ENCODE data around the gene CHPF2.

Gene CHPF2

DNA sequence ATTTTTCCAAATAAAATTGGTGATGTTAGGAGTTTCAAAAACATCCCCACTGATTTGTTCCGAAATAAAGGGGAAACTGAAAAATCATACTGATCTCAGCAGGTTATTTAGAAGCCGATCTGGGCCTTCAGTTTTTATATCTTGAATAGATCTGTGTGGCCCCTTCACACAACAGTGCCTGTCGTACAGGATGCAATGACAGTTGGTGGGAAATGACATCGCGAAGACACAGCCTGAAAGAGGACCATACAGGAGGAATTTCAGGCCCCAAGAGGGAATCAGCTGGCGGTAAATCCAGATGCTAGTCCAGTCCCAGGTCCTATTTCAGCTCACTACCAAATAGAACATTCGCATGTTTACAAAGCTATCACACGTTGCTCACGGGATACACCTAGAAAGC is 25.0 kb upstream of the CHPF2 start:
- DNase-seq, result no peak

GRCh38 chr7:151207804-151208203 is 24.5 kb upstream of the CHPF2 start:
- no peak for DNase-seq

DNA sequence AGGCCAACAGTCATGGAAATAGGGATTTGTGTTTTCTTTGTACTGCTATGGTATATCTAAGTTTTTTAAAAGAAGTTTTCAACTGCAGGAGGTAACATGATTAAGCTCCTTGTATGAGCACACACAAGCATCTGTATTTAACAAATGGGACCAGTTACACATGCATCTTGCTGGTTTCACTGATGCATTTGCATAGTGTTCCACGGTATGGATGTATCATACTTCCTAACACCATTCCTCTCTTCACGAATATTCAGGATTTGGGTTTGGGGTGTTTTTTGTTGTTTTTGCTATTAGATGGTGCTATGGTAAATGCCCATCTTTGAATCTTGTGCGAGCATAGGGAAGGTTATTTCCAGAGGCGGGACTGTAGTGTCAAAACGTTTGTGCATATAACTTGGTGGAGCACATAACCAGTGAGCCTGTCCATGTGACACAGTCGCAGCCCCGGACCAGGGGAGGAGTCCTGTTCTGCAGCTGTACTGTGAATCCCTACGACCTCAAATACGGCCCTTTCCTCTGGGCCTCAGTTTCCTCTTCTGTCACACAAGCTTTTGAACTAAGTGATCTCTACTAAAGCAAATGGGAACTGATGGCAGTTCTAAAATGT is 23.9 kb upstream of the CHPF2 start:
- no peak for DNase-seq

- no peak for DNase-seq
Measured at GRCh38 chr7:151209588-151209987, 22.7 kb upstream of the CHPF2 start.

DNA sequence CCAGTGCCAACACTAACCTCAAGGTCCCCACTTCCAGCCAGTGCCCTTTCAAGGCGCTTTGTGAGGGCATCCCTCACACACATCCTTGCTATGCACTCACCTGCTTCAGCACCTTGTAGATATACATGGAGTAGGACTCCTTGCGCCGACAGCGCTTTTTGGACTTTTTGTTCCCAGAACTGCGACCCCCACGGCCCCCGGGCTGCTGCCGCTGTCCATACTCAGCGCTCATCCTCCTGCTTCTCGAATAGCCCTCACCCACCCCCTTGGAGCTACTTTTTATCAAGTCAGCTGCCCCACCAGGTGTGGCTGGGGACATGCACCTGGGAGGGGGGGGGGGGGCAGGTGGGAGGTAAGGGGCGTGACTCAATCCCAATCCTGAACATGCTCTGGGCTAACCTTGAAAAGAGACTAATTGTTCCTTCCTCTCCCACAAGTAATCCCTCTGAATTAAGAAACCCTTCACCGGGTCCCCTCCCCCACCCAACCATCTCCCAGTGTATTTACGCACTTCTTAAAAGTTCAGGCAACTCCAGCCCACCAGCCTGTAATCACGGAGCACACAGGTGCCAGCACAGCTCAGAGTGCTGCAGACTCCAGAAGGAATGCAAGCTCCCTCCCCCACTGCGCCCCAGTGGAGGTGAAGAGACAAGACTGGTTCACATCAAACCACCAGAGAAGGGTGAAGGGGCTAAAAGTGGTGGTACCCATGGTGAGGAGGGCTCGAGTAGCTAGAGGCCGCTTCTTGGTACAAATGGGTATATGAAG is 22.0 kb upstream of the CHPF2 start, which contains the start of gene H2BK1:
Gene H2BK1 (minus strand): TSS at position 402 of the 768 bp plus-strand sequence. CDS start 170 bp downstream, at position 232.
- DNase-seq, result no peak

DNA sequence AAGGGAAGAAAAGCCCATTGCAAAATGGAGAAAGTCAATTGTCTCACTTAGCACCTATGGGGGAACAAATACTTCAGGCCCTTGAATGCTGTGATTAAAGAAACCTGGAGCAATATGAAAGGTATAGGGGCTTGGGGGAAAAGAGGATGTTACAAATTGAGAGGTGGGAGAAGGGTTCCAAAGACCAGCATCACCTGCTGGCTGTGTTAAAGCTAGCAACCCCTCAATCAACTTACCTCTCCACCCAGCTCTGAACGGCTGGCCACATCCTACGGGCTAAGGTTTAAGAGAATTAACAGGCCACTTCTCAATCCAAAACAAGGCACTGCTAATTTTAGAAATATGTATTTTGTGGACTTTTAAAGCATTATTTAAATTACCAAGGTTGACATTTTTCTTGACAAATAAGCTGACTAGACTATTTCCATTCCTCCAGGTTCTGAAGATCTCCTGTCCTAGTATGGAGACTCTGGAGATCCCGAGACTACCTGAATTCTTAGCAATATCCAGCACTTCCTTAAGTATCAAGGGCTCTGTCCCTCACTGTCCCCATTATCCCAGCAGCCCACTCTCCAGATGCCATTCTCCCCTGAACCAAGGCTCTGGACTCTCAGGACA is 21.0 kb upstream of the CHPF2 start:
- no peak for DNase-seq

DNA sequence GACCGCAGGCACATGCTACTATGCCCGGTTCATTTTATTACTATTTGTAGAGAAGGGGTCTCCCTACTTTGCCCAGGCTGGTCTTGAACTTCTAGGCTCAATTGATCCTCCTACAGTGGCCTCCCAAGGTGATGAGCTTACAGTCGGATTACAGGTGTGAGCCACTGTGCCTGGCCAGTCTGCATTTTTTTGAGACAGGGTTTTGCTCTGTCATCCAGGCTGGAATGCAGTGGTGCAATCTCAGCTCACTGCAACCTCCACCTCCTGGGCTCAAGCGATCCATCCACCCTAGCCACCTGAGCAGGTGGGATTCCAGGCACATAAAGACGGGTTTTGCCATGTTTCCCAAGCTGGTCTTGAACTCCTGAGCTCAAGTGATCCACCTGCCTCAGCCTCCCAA is 19.7 kb upstream of the CHPF2 start:
- DNase-seq, result no peak

DNA sequence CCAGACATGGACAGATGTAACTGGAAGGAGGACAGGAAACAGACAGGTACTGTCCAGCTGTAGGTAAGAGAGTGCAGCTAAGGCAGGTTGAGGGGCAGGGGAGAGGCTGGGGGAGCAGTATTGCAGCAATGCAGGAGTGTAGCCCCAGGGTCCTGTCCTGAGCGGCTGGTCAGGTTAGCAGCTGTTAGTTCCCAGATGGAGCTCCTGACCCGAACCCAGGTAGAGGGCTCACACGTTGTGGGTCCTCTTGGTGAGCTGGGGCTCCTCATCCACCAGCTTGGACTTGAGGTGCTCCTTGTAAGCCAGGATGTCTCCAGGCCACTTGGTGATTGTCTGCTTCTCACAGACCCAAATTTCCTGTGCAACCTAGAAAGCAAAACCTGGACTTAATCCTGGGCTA is 18.5 kb upstream of the CHPF2 start:
- DNase-seq, result no peak

- no peak for DNase-seq
Measured at GRCh38 chr7:151215396-151215795, 16.9 kb upstream of the CHPF2 start.

DNA sequence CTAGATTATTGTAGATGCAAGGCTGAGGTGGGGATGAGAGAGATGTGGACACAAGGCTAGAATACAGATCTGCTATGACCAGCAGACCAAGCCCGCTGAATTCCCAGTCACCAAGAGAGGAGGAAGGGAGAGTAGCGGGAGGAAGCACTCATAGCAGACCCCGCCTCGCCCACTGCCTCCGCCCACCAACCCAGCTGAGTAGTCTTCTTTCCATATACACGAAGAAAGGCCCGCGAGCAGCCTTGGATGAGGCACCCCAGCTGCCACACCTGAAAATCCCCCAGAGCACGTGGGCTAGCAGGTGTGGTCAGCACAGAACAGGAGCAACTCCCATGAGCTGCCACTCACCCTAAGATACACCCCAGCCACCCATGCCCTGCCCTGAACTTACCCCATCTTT is 14.1 kb upstream of the CHPF2 start:
- no peak for DNase-seq

- no peak for DNase-seq
Measured at GRCh38 chr7:151223728-151224127, 8.6 kb upstream of the CHPF2 start.

DNA sequence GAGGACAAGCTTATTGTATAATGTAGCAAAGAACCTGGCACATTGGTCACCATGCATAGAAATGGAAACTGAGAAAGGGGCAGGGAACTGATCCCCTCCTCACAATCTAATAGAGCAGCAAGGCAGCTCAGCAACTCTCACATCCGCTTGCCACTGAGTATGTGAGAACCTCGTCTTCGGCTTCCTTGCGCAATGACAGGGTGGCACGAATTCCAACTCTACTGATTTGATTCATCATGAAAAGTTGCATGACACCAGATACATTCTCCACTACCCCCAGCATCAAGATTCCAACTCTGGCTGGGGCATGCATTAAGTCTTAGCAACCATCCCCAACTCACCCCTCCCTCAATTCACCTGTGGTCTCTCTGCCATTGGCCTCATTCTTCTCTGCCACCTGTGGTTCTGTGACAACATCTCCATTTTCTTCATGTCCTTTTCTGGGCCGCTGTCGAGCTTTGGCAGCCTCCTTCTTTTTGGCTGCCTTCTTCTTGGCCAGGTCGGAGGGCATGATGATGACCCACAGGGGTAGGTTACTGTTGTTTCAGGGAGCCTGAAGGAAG is 6.3 kb upstream of the CHPF2 start:
- DNase-seq, result no peak

DNA sequence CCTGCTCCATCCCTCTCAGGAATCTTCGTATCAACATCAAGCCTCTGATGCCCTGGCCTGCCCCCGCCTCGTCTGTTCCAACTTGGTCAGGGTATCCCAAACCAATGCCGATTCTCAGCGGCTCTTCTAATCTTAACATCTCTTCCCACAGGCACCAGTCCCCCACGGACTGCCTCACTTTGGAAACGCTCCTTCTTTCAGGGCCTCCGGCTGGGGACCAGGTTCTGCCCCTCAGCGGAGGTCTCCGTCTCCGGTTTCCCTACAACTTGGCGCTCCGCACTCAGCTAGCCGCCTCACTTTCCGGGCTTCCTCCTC is 5.8 kb upstream of the CHPF2 start:
- no peak for DNase-seq

DNA sequence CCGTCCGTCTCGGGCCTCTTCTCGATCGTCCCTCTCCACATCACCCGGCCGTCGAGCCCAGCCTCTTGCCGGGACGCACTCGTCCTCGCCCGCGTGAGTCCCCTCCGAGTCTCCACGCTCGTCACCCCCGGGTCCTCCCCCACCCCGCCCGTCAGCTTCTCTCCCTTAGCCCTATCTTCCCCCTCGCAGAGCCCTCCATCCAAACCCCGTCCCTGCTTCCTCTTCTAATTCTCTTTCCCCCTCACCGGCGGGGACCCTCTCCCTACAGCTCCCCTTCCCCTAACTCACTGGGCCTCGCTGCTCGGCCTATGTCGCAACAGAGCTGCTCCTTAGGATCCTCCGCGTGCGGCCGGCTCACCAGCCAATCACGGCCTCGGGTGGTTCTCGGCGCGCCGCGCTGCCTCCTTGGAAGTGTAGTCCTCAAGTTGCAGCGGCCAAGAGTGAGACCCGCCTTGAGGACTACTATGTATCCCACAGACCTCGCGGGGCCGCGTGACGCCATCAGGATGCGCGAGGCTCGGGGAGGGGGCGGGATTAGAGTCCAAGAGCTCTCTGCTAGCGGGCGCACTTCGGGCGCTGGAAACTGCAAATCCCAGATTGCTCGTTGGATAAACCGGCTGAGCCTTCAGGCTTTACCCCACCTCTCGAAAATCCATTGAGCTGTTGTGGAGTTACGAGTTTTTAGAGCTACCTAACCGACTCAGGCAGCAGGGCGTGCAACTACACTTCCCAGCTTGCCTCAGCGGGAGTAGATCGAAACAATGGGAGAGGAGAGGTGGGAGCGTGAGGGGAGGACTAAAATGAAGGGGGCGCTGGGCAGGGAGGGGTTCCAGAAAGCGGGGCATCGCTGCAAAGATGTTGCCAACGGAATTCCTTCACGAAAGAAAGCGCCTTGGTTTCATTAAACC is 5.2 kb upstream of the CHPF2 start, which contains the start of gene ABCF2:
Gene ABCF2 (minus strand): TSS at position 331 of the 908 bp plus-strand sequence. CDS start 747 bp downstream, outside the sequence.
- DNase-seq, result peak; percentile 94

- DNase-seq, result no peak
Measured at GRCh38 chr7:151228024-151228866, 4.0 kb upstream of the CHPF2 start.

DNA sequence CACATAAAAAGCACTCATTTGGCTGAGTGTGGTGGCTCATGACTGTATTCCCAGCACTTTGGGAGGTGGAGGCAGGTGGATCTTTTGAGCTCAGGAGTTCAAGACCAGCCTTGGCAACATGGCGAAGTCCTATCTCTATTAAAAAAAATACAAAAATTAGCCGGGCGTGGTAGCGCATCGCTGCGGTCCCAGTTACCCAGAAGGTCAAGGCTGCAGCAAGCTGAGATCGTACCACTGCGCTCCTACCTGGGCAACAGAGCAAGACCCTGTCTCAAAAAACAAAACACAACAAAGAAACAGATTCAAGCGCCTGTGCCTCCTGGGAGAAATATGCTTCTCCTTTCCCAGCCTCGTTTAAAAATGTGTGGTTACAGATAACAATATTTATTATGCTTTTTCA is 3.0 kb upstream of the CHPF2 start:
- no peak for DNase-seq

DNA sequence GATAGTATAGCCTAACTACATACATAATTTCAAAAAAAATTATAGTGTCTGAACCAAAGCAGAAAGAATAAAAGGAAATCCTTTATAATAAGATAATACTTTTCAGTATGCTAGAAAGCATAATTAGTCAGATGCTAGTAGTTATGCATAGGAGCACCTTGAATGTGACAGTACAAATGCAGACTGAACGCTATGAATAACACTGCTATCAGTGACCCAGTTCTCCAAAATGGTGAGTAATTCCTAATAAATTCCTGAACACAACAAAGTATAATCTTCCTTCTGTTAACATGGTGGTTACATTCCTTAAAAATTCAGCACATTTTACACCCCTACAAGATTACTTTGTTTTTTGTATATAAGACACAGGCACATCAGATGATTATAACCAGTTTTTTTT is 1.2 kb upstream of the CHPF2 start:
- no peak for DNase-seq

DNA sequence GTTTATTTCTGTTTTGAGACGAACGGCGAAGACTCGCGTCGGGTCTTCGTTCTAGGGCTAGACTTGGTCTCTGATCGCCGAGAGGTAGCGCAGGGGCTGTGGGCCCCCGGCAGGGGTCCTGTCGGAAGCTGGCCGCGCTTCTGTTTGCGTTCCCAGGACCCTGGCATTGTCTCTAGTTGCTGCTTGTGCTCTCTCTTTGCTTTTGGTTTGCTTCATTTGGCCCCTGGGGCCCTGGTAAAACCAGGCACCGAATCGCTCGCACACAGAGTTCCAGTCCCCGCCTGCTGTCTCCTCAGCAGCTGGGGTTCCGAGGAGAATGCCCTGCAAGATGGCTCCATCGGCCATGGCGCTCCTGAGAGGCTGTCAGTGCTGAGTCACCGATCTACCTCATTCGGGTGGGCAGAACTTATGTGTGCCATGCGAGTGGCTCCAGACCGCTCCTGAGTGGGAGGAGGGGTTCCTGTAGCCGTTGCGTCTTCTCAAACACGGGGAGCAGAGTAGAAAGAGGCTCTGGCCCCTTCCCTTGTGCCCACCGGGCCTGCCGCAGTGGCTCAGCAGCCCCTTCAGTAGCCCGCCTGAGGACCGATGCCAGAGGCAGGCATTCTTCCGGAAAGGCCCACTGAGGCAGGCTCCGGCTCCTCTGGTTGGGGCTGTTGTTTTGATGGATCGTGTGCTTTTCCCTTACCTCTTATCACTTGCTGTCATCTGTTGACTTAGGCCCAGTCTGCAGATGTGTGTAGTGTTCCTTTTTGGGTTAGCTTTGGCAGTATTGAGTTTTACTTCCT is 826 bp downstream of the CHPF2 start:
- DNase-seq, result peak; percentile 51

DNA sequence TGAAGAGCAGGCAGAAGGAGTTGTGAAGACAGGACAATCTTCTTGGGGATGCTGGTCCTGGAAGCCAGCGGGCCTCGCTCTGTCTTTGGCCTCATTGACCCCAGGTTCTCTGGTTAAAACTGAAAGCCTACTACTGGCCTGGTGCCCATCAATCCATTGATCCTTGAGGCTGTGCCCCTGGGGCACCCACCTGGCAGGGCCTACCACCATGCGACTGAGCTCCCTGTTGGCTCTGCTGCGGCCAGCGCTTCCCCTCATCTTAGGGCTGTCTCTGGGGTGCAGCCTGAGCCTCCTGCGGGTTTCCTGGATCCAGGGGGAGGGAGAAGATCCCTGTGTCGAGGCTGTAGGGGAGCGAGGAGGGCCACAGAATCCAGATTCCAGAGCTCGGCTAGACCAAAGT is 1.5 kb downstream of the CHPF2 start:
- DNase-seq, result no peak

DNA sequence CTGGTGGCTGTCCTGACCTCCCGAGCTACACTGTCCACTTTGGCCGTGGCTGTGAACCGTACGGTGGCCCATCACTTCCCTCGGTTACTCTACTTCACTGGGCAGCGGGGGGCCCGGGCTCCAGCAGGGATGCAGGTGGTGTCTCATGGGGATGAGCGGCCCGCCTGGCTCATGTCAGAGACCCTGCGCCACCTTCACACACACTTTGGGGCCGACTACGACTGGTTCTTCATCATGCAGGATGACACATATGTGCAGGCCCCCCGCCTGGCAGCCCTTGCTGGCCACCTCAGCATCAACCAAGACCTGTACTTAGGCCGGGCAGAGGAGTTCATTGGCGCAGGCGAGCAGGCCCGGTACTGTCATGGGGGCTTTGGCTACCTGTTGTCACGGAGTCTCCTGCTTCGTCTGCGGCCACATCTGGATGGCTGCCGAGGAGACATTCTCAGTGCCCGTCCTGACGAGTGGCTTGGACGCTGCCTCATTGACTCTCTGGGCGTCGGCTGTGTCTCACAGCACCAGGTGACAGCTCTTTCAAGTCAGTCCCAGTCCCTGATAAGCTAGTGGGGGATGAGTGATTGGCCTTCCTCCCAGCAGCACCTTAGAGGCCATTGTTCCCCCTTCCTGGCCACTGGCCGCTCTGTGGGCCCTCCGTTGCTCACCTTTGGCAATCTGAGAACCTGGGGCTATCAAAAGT is 3.0 kb downstream of the CHPF2 start:
- DNase-seq, result no peak

All from GOT3 (cell line).